ENCODE measurements around the gene SETMAR. TPM values are rescaled to one million over a fixed set of nuclear protein-coding genes. Genes with fewer than 3 reads are reported as not detected.

Gene SETMAR
- total and polyA plus RNA-seq, 8 donors = 4.1 to 11.7 (median 8.6) TPM

DNA sequence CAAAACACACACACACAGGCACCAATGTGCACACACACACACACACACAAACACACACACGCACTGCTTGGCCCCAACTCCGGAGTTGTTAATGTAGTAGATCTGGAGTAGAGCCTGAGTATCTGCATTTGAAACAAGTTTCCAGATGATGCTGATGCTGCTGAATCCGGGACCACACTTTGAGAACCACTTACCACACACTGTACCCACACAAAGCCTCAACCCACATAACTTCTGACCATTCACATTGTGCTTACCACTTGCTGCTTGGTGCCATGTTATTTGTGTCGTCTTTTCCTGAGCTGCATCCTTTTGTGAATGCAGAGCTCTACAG, 36.9 kb downstream of the SETMAR start:
- intact Hi-C loops (cut with DNase I) = loop anchor here in 1 of 3 donors (10.0 kb wide), 1 partner anchor 295 kb away; no protein-coding TSS in a partner anchor

DNA sequence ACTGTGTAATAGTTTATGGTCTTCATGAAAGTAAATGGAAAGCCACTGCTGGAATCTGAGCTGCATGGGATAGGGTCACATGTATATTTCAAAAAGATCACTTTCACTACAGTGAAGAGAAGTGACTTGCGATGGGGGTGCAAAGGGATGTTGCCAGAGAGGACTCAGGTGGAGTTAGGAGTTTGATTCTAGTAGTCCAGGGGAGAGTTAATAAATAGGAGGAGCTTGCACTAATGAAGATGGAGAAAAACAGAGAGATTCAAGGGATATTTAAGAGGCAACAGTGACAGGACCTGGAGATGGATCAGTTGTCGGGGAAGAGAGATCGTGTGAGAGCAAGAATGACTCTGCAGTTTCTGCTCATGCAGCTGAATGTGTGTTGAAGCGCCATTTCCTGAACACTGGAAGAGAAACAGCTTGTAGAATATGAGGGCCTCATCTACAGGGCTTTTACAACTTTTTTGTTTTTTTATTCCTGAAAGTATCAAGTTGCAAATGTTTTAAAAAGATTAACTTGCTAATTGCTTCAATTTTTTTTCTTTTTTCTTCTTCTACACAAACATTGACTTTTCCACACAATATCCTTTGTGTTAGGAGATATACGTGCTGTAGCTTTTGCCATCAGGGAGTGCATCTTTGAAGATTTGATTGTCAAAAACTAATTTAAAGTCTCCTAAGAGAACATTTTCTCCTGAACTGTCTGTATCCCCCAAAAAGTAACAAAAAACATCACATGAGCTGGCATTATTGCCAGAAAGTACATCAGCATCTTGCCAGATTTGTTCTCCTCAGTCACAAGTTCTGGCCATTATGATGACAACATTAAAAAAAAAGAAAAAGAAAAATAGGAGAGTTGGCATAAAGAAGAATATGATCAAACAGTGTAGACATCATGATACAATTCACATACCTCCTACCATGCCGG, 37.5 kb downstream of the SETMAR start:
- 82 to 85% methylated on average over 6 of the region's 6 CpGs for WGBS, 2 donors
- intact Hi-C loops (cut with DNase I) = loop anchor here in 1 of 3 donors (10.0 kb wide), 1 partner anchor 294 kb away; no protein-coding TSS in a partner anchor
- FAIRE-seq (no peak), DNase-seq (no peak), ATAC-seq (no peak)
- Histone ChIP-seq H3K9me3 (no peaks in the 10 kb centered on the region), H3K4me3 (no peak overlapping the region), H3K36me3 (no peaks in the 10 kb centered on the region), H3K27me3 (no peaks in the 10 kb centered on the region), H3K27ac (no peak overlapping the region), H3K4me1 (no peaks in the 10 kb centered on the region)
- TF ChIP-seq, protein P1, sequence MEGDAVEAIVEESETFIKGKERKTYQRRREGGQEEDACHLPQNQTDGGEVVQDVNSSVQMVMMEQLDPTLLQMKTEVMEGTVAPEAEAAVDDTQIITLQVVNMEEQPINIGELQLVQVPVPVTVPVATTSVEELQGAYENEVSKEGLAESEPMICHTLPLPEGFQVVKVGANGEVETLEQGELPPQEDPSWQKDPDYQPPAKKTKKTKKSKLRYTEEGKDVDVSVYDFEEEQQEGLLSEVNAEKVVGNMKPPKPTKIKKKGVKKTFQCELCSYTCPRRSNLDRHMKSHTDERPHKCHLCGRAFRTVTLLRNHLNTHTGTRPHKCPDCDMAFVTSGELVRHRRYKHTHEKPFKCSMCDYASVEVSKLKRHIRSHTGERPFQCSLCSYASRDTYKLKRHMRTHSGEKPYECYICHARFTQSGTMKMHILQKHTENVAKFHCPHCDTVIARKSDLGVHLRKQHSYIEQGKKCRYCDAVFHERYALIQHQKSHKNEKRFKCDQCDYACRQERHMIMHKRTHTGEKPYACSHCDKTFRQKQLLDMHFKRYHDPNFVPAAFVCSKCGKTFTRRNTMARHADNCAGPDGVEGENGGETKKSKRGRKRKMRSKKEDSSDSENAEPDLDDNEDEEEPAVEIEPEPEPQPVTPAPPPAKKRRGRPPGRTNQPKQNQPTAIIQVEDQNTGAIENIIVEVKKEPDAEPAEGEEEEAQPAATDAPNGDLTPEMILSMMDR (IDR thresholded peaks at IDR 0.05) = no peak

More for the DNA sequence above, 36.9 kb downstream of the SETMAR start:
- WGBS, 2 donors = 92 to 96% methylated on average over 4 of the region's 4 CpGs
- Histone ChIP-seq H3K4me3 (no peak overlapping the region), H3K36me3 (no peaks in the 10 kb centered on the region), H3K27me3 (no peaks in the 10 kb centered on the region), H3K4me1 (no peaks in the 10 kb centered on the region), H3K27ac (no peak overlapping the region), H3K9me3 (no peaks in the 10 kb centered on the region)
- ATAC-seq (no peak), FAIRE-seq (no peak), DNase-seq (no peak)
- TF ChIP-seq, protein P1 (IDR thresholded peaks at IDR 0.05) = no peak

DNA sequence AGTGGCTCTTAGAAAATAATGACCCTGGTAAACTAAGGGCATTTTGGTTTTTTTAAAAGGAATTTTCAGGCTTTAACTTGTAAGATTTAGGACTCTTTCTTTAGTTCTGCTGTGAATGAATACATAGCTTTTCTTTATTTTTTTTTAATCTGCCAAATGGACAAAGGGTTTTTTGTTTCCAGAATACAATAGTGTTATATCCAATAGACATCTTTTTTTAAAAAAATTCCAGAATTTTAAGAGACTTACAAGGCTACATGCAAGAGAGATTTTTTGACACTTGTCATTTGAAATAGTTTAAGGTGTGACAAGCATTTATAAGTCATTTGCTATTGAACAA, 38.1 kb downstream of the SETMAR start:
- DNase-seq = no peak
- H3K36me3 ChIP-seq = no peaks in the 10 kb centered on the region
- ATAC-seq = no peak
- no peak for FAIRE-seq
- H3K4me1 ChIP-seq = no peaks in the 10 kb centered on the region
- no peak overlapping the region for H3K4me3 ChIP-seq
- intact Hi-C loops (cut with DNase I) = loop anchor here in 1 of 3 donors (10.0 kb wide), 1 partner anchor 293 kb away; no protein-coding TSS in a partner anchor
- H3K9me3 ChIP-seq = no peaks in the 10 kb centered on the region
- TF ChIP-seq, protein P1 (IDR thresholded peaks at IDR 0.05) = no peak
- no peaks in the 10 kb centered on the region for H3K27me3 ChIP-seq
- no peak overlapping the region for H3K27ac ChIP-seq

DNA sequence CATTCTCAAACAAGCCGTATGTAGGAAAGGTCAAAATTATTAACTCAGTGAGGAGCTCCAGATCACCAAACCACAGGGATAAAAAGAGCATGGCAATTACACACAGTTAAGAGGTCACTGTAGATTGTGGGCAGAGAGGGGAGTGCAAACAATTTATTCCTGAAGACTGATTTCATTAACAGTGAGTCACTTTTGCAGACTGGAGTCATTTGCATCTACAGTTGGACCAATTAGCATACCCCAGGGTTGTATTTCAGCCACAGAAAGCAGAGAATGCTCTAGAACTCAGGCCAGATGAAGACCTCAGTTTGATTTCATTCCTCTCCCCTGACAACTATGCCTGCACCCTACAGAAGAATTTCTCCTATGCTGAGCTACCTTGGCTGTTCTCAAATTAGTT, 40.1 kb downstream of the SETMAR start:
- H3K9me3 ChIP-seq = no peaks in the 10 kb centered on the region
- H3K27ac ChIP-seq = no peak overlapping the region
- FAIRE-seq (no peak), ATAC-seq (no peak), DNase-seq (no peak)
- H3K27me3 ChIP-seq = no peaks in the 10 kb centered on the region
- WGBS, 2 donors = 82 to 88% methylated on average over 1 of the region's 1 CpG
- intact Hi-C loops (cut with DNase I) = loop anchor here in 1 of 3 donors (10.0 kb wide), 1 partner anchor 292 kb away; no protein-coding TSS in a partner anchor
- no peak overlapping the region for H3K4me3 ChIP-seq
- TF ChIP-seq, protein P1 (IDR thresholded peaks at IDR 0.05) = no peak
- no peaks in the 10 kb centered on the region for H3K4me1 ChIP-seq
- no peaks in the 10 kb centered on the region for H3K36me3 ChIP-seq

DNA sequence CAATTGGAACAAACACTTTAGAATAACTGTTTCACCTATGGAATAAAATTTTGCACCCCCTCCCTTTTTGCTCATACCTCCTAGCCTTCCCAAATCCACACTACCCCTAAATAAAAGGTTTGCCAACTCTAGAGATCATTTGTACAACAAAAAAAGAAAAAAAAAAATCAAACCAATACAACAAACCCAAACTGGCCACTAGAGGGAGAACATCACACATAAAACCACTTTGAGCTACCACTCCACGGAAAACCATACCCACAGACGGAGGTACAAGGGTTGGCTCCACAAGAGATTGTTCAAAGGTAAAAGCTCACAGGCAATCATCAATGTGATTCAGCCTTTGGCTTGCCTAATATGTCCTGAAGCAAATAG, 47.6 kb downstream of the SETMAR start:
- peak; percentile 77 to 92 (median 88) for ATAC-seq
- Histone ChIP-seq H3K4me3 (peak overlapping the region in 1 of 4 donors; percentile 2), H3K27ac (no peak overlapping the region), H3K4me1 (peaks cover 7 to 8% (median 7%) of the 10 kb centered on the region in 3 donors), H3K36me3 (no peaks in the 10 kb centered on the region), H3K27me3 (no peaks in the 10 kb centered on the region), H3K9me3 (no peaks in the 10 kb centered on the region)
- peak in 3 of 6 donors; percentile 17 to 43 (median 26) for DNase-seq
- FAIRE-seq = peak; percentile 51
- intact Hi-C loops (cut with DNase I) = loop anchor here in 1 of 3 donors (5.0 kb wide), 1 partner anchor 287 kb away; no protein-coding TSS in a partner anchor
- TF ChIP-seq, protein P1 (IDR thresholded peaks at IDR 0.05) = peak; percentile 43 to 74 (median 68)
- 1 to 2% methylated on average over 2 of the region's 2 CpGs for WGBS, 2 donors
